ENCODE results near the gene SMIM5.

The SMIM5 gene

GRCh38 chr17:75632428-75632827, 806 bp upstream of the SMIM5 start:
- peak overlapping the region in 8 of 11 experiments; percentile 42 to 76 (median 64); a peak in 16 of 22 replicates for H3K27ac ChIP-seq
- H3K4me2 ChIP-seq = peak overlapping the region; percentile 71 to 96 (median 89); a peak in 21 of 22 replicates
- H3K36me3 ChIP-seq = peaks cover 0 to 34% (median 11%) of the 10 kb centered on the region in 11 experiments; a peak in 17 of 22 replicates
- TF ChIP-seq Cebpa-rat (IDR thresholded peaks at IDR 0.05) = no peak
- H3K27me3 ChIP-seq = peaks cover 0 to 20% (median 14%) of the 10 kb centered on the region in 11 experiments; a peak in 11 of 22 replicates
- no peak overlapping the region for H3K4me3 ChIP-seq
- H3K9me3 ChIP-seq (replicated peaks in 1 of 11) = no peaks in the 10 kb centered on the region
- peaks cover 25 to 93% (median 86%) of the 10 kb centered on the region in 10 experiments for H3K4me1 ChIP-seq
- peaks cover 11 to 57% (median 21%) of the 10 kb centered on the region in 11 experiments; a peak in 16 of 22 replicates for H4K20me1 ChIP-seq
- peak overlapping the region in 10 of 11 experiments; percentile 35 to 68 (median 54); a peak in 16 of 22 replicates for H3K9ac ChIP-seq

- peaks cover 25 to 83% (median 76%) of the 10 kb centered on the region in 10 experiments for H3K4me1 ChIP-seq
- H3K4me2 ChIP-seq = peak overlapping the region; percentile 71 to 96 (median 89)
- peak overlapping the region in 8 of 10 experiments; percentile 12 to 42 (median 26); a peak in 8 of 20 replicates for H3K4me3 ChIP-seq
- H4K20me1 ChIP-seq = peaks cover 11 to 50% (median 21%) of the 10 kb centered on the region in 11 experiments; a peak in 16 of 22 replicates
- TF ChIP-seq Cebpa-rat (IDR thresholded peaks at IDR 0.05) = no peak
- H3K27ac ChIP-seq = peak overlapping the region in 10 of 11 experiments; percentile 15 to 76 (median 63); a peak in 19 of 22 replicates
- H3K9ac ChIP-seq = peak overlapping the region; percentile 22 to 72 (median 64)
- peaks cover 0 to 23% (median 14%) of the 10 kb centered on the region in 11 experiments; a peak in 11 of 22 replicates for H3K27me3 ChIP-seq
- H3K36me3 ChIP-seq = peaks cover 0 to 25% (median 5%) of the 10 kb centered on the region in 11 experiments; a peak in 5 of 22 replicates
- H3K9me3 ChIP-seq (replicated peaks in 1 of 11) = no peaks in the 10 kb centered on the region
Observed at GRCh38 chr17:75633486-75634375, 497 bp downstream of the SMIM5 start.

GRCh38 chr17:75634376-75634740, 1.1 kb downstream of the SMIM5 start:
- peak overlapping the region in 7 of 11 experiments; percentile 11 to 69 (median 45); a peak in 9 of 22 replicates for H3K9ac ChIP-seq
- H3K27me3 ChIP-seq = peaks cover 0 to 23% (median 14%) of the 10 kb centered on the region in 11 experiments; a peak in 11 of 22 replicates
- no peak for TF ChIP-seq Cebpa-rat (IDR thresholded peaks at IDR 0.05)
- peaks cover 11 to 45% (median 21%) of the 10 kb centered on the region in 11 experiments; a peak in 16 of 22 replicates for H4K20me1 ChIP-seq
- H3K4me3 ChIP-seq = no peak overlapping the region
- no peaks in the 10 kb centered on the region for H3K9me3 ChIP-seq (replicated peaks in 1 of 11)
- peak overlapping the region; percentile 71 to 96 (median 89) for H3K4me2 ChIP-seq
- peaks cover 0 to 24% (median 0%) of the 10 kb centered on the region in 11 experiments; a peak in 3 of 22 replicates for H3K36me3 ChIP-seq
- H3K4me1 ChIP-seq = peaks cover 29 to 83% (median 76%) of the 10 kb centered on the region in 10 experiments
- peak overlapping the region in 2 of 11 experiments; percentile 13 to 64; a peak in 2 of 22 replicates for H3K27ac ChIP-seq

GRCh38 chr17:75634754-75635609, 1.7 kb downstream of the SMIM5 start:
- H3K9ac ChIP-seq = peak overlapping the region in 10 of 11 experiments; percentile 1 to 69 (median 32); a peak in 5 of 22 replicates
- H3K9me3 ChIP-seq (replicated peaks in 1 of 11) = no peaks in the 10 kb centered on the region
- no peak overlapping the region for H3K4me3 ChIP-seq
- TF ChIP-seq Cebpa-rat (IDR thresholded peaks at IDR 0.05) = no peak
- peak overlapping the region; percentile 71 to 96 (median 89) for H3K4me2 ChIP-seq
- peak overlapping the region in 1 of 11 experiments; percentile 64; a peak in 1 of 22 replicates for H3K27ac ChIP-seq
- H3K36me3 ChIP-seq = peaks cover 0 to 18% (median 0%) of the 10 kb centered on the region in 11 experiments; a peak in 3 of 22 replicates
- H3K27me3 ChIP-seq = peaks cover 0 to 23% (median 14%) of the 10 kb centered on the region in 11 experiments; a peak in 11 of 22 replicates
- H3K4me1 ChIP-seq = peaks cover 35 to 84% (median 76%) of the 10 kb centered on the region in 10 experiments
- peaks cover 11 to 40% (median 21%) of the 10 kb centered on the region in 11 experiments; a peak in 16 of 22 replicates for H4K20me1 ChIP-seq

- H3K9ac ChIP-seq = 0 out of 22 replicates have a peak overlapping the region, but pooled peaks of 6 of the 11 experiments have one; percentile 1 to 45 (median 14)
- H3K27me3 ChIP-seq = peaks cover 0 to 23% (median 14%) of the 10 kb centered on the region in 11 experiments; a peak in 11 of 22 replicates
- peaks cover 43 to 90% (median 79%) of the 10 kb centered on the region in 10 experiments for H3K4me1 ChIP-seq
- peaks cover 0 to 15% (median 0%) of the 10 kb centered on the region in 11 experiments; a peak in 3 of 22 replicates for H3K36me3 ChIP-seq
- H3K4me2 ChIP-seq = peak overlapping the region in 8 of 11 experiments; percentile 50 to 96 (median 80); a peak in 11 of 22 replicates
- H3K9me3 ChIP-seq (replicated peaks in 1 of 11) = no peaks in the 10 kb centered on the region
- H3K4me3 ChIP-seq = no peak overlapping the region
- no peak for TF ChIP-seq Cebpa-rat (IDR thresholded peaks at IDR 0.05)
- peaks cover 11 to 39% (median 21%) of the 10 kb centered on the region in 11 experiments; a peak in 16 of 22 replicates for H4K20me1 ChIP-seq
- H3K27ac ChIP-seq = no peak overlapping the region
Observed at GRCh38 chr17:75635610-75636202, 2.5 kb downstream of the SMIM5 start.

- Histone ChIP-seq H3K9me3 (replicated peaks in 1 of 11) (no peaks in the 10 kb centered on the region), H3K4me3 (no peak overlapping the region), H3K4me2 (peak overlapping the region in 9 of 11 experiments; percentile 12 to 96 (median 71); a peak in 18 of 22 replicates), H4K20me1 (peaks cover 11 to 39% (median 21%) of the 10 kb centered on the region in 11 experiments; a peak in 16 of 22 replicates), H3K4me1 (peaks cover 45 to 91% (median 83%) of the 10 kb centered on the region in 10 experiments), H3K9ac (peak overlapping the region in 5 of 11 experiments; percentile 21 to 39 (median 36); a peak in 6 of 22 replicates), H3K27me3 (peaks cover 0 to 23% (median 14%) of the 10 kb centered on the region in 11 experiments; a peak in 11 of 22 replicates), H3K27ac (no peak overlapping the region), H3K36me3 (peaks cover 0 to 12% (median 0%) of the 10 kb centered on the region in 11 experiments; a peak in 4 of 22 replicates)
- no peak for TF ChIP-seq Cebpa-rat (IDR thresholded peaks at IDR 0.05)
Observed at GRCh38 chr17:75636381-75637142, 3.3 kb downstream of the SMIM5 start.

GRCh38 chr17:75637143-75637538, 3.9 kb downstream of the SMIM5 start:
- H3K4me1 ChIP-seq = peaks cover 48 to 91% (median 82%) of the 10 kb centered on the region in 10 experiments
- H3K9me3 ChIP-seq (replicated peaks in 1 of 11) = no peaks in the 10 kb centered on the region
- H4K20me1 ChIP-seq = peaks cover 11 to 39% (median 21%) of the 10 kb centered on the region in 11 experiments; a peak in 16 of 22 replicates
- peaks cover 0 to 23% (median 14%) of the 10 kb centered on the region in 11 experiments; a peak in 11 of 22 replicates for H3K27me3 ChIP-seq
- H3K27ac ChIP-seq = no peak overlapping the region
- H3K4me3 ChIP-seq = no peak overlapping the region
- H3K36me3 ChIP-seq = peaks cover 0 to 12% (median 0%) of the 10 kb centered on the region in 11 experiments; a peak in 5 of 22 replicates
- peak overlapping the region in 5 of 11 experiments; percentile 21 to 39 (median 36); a peak in 5 of 22 replicates for H3K9ac ChIP-seq
- H3K4me2 ChIP-seq = peak overlapping the region in 9 of 11 experiments; percentile 12 to 96 (median 71); a peak in 17 of 22 replicates
- TF ChIP-seq Cebpa-rat (IDR thresholded peaks at IDR 0.05) = no peak

Data from BLaER1 treated with 17β-estradiol and CSF1 and Interleukin-3, amounts not matched to agents 10 nM and 100 nM (cell line).